Measurements from ENCODE around the gene CRYBA2.

CRYBA2 gene, protein sequence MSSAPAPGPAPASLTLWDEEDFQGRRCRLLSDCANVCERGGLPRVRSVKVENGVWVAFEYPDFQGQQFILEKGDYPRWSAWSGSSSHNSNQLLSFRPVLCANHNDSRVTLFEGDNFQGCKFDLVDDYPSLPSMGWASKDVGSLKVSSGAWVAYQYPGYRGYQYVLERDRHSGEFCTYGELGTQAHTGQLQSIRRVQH

DNA sequence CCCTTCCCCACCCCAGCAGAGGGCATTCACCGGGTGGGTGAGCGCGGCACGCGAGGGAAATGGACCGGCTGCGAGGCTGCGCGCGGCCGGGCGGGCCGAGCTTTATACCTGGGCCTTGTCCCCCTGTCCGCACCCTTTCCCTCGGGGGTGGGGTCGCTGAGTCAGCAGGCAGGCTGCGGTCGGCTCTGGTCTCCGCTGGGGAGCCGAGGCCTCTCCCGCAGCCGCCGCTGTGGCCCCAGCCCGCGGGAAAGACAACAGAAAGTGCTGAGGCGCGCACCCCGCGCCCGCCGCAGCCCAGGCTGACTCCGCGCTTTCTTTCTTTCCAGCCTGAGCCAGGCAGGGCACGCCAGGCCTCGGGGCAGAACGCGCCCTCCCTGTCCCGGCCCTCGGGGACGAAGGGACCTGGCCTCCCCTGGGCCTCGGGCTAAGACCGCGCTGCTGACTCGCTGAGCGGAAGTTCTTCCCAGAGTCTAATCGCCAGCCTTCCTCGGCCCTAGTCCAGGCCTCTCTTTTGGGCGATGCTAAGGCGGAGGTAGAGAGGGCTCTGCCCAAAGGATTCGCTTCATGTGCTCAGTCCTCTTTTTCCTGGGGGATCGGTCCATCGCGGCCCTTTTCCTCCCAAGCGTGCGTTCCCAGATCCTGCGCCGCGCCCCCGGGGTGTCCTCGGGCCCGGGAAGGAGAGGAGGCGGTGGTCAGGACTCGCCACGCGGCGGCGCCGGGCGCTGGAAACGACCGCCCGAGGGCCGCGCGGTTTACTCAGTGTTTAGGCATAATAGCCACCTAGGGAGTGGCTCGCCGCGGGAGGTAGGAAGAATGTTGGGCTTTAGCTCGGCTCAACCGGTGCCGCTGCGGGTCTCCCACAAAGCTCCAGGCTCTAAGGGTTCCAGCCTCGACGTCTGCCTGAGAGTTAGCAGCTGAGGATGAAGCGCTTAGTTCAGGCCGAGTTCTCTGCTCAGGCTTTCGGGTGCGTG, at the start of gene CRYBA2:
CRYBA2 (minus strand) TSS at position 78 of the 971 bp plus-strand sequence. CDS start 246 bp downstream, outside the sequence.
- DNase-seq (ENCODE audit: low read depth in 2 of 2) = no peak

DNA sequence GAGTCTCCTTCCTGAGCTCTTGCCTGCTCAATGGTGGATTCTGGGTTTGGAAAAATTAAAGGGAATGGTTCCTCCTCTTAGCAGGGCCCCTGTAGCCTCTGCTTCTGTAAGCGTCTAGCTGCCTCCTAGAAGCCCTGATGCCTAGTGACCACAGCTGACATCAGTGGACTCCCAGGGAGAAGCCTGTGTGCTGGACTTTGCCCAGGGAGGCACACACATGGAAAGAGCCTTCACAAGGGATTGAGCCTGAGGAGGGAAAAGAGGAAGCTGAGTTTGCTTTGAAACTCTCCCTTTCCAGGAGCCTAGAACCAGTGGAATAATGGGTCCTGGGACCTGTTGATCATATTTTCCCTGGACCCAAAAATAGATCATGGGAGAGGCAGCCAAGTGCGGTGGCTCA, 49.5 kb upstream of the CRYBA2 start:
- DNase-seq (ENCODE audit: low read depth in 2 of 2) = no peak

DNA sequence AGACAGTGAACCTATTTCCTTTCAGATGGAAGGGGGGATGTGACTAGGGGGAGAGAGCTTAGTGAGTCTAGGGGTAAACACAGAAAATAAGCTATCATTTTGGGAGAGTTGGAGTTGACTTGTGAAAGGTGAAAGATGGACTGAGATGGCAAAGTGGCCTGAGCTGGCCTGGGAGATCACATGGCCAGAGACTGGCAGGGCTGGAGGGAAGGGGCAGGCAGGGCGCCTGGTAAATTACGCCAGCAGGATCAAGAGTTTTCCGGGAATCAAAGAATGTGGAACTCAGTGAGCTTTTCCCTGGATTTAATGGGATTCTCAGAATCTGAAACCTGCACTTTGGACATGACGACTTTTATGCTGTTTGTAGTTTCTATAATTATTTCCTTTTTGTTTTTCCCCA, 48.9 kb upstream of the CRYBA2 start:
- no peak for DNase-seq (ENCODE audit: low read depth in 2 of 2)

DNA sequence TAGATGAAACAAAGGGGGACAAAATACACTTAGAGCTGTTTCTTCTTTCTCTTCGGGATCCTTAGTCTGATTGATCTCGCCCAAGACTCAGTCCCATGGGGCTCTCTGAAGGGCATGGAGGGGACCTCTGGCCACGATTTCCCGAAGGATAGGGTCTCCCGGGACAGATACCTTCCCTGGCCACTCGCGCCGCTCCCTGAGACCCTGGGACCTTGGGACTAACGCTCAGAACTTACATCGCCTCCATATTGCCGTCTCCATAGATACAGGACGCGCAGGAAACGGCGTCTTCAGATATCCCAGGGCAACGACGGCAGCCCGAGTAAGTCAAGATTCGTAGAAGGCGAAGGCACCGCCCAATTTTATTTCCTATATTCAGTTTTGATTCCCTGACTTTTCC, 48.0 kb upstream of the CRYBA2 start, which contains the start of gene CFAP65:
CFAP65 (minus strand) TSS at position 265 of the 400 bp plus-strand sequence. CDS start 2,468 bp downstream, outside the sequence.
- DNase-seq (ENCODE audit: low read depth in 2 of 2) = no peak

DNA sequence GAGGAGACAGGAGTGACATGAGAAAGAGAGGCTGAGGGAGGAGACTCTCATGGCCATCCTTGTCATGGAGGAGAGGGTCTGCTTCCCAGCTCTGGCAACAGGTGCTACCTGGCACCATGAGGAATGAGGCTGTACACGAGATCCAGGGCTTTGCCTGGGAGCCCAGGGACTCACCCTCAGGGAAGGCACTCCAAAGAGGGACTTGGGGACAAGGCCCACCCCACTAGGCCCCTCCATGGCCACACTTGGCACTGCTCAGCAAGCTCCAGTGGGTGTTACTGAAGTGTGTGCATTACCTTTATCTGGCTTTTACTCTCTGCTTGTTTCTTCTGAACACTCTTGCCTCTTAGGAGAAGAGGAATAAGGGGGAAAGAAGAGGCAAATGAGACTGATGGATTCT, 45.4 kb upstream of the CRYBA2 start:
- DNase-seq (ENCODE audit: low read depth in 2 of 2) = no peak

DNA sequence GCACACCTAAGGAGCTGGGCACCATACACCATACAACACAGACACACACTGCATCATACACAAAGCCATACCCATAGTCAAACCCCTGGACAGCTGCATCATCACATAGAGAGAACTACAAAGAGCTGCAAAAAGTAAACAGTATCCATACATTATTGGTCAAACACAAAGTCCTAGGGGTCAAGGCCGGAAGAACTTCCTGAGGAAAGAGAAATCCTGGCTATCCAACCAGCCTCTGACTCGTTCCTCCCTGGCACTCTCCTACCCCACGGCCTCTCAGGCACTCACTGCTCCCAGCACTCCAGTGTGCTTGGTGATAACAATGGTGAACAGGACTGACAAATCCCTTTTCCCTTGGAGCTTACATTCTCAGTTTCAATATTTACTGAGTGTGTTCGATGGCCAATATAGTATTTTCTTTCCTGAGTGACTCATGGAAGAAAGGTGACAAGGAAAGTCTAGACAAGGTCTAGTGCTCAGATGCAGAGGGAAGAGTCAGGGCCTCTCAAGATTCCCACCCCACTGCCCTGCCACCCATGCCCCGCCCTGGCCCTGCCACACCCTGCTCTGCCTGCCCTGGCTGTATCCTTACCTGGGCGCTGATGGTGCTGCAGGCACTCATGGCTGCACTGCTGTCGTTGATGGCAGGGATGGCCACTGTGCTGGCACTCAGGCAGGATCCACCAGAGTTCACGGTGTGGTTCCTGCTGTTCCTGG, 44.7 kb upstream of the CRYBA2 start:
- no peak for DNase-seq (ENCODE audit: low read depth in 2 of 2)

DNA sequence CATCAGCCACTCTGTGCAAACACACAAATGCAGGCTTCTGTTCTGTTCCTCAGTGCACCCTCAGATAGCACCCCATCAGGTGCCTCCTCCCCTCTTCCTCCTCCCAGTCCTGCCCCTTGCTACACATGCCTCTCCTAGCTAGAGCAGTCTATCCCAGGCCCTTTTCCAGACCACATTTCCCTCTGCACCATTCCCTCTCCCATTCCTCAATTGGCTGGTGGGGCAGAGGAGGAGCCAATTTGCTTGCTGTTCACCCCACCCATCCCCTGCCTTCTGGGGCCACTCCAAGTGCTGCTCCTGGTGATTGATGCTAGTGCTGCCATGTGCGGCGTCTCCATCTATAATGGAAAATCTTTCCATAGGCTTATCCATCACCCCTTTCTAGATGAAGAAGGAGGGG, 42.7 kb upstream of the CRYBA2 start:
- no peak for DNase-seq (ENCODE audit: low read depth in 2 of 2)

DNA sequence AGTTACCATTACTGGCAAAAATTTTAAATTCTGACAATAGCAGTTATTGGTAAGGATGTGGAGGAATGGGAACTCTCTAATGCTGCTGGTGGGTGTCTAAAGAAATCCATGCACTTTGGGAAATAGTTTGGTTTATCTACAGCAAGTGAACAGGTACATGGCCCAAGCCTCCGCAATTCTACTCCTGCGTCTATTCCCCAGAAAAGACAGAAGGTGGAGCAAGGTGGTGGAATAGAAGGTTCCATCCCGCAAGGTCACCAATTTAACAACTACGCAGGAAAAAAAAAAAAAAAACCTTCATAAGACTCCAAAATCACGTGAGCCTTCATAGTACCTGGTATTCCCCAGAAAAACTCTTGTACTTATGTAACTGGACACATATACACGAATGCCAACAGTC, 41.6 kb upstream of the CRYBA2 start:
- no peak for DNase-seq (ENCODE audit: low read depth in 2 of 2)

DNA sequence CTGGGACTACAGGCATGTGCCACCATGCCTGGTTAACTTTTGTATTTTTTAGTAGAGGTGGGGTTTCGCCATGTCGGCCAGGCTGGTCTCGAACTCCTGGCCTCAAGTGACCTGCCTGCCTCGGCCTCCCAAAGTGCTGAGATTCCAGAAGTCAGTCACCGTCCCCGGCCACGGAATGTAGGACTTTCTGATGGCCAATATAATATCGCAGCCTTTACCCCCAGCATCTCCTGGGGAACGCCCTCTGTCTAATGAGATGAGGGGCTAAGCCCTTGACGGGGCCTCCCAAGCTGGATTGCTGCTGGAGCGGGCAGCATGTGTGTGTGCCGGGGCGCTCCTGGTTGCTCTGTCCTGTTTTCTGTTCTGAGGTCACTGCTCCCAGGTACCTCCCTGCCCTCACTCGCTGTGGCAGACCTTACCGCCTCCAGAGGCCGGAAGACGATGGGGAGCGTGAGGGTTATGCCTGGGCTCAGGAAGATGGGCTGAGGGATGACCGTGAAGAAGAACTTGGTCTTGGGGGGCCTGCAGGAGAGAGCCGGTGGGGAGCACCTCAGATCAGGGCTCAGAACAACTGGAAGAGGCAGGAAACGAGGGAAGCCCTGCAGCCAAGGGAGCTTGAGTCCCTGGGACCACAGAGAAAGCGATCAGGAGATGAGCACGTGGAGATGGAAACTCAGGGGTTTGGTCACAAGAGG, 39.0 kb upstream of the CRYBA2 start:
- no peak for DNase-seq (ENCODE audit: low read depth in 2 of 2)

DNA sequence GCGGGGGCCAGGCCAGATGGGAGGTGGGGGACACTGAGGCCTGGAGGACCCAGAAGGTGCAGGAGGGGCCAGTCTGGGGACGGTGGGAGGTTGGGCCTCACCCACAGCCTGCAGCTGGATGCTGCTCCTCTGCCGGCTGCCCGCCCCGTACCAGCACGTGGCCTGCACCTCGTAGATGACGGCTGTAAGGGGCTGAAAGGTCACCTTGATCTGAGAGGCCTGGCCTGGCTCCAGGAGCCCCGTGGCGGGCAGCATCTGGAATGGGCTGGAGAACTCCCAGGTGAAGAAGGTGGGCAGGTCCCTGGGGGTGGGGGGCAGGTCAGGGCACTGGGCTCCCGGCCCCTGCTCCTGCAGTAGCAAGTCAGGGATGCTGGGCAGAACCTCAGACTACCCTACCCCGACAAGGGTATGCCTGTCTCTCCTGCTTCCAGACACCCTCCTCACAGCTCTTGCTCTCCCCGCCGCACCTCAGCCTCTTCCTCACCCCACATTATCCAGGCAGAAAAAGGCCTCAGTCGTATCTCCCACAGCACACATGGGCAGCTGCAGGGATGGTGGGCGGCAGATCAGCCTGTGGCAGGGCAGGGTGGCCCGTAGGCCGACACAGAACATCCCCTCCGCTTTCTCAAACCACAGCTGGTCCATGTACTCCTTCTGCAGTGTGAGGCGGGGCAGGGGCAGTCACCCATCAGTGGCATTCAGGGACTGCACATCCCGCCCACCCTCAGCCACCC, 38.0 kb upstream of the CRYBA2 start:
- DNase-seq (ENCODE audit: low read depth in 2 of 2) = no peak

DNA sequence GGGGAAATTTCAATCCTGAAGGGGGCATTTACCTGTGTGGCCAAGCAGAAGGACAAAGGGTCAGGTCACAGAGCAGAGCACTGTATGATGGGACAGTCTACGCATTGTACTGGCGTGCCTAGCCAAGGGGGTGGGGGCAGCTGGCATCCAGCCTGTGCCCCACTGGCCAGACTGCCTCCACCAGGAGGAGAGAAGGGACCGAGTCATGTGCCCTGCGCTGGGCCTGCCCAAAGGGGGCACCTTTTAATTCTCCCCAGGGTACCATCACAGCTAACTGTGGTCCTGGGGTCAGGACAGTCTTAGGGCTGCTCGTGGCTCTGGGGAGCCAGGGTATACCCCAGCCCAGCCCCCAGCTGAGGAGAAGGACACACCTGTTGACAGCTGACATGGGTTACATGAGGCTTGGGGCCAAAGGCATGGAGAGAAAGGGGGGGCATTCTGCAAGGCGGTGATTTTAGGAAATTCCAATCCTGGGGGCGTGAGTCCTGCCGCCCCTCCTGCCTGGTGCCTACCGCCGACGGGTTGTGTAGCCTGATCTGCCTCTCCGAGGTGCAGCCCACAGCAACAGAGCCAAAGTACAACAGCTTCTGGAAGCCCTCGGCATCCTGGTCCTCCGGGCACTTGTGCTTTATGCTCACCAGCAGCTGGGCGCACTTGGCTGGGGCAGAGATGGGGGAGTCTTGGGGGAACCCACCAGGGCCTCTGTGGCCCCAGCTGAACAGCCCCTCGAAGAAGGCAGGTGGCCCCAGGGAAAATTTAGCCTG, 37.1 kb upstream of the CRYBA2 start:
- no peak for DNase-seq (ENCODE audit: low read depth in 2 of 2)

DNA sequence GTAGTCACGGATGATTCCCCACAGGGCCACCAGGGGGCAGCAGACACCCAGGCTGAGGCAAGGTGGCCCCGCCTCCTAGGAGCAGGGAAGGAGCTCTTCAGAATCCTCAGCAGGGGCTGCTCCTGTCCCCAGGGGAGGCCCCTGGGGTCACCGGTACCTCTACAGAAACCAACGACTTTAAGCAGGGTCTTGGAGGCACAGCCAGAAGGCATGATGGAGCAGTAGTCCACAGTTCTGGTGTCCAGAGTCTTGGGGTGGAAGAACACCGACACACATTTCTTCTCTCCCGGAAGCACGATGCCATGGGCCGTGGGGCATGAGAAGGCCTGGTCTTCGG, 36.6 kb upstream of the CRYBA2 start:
- DNase-seq (ENCODE audit: low read depth in 2 of 2) = peak; percentile 46 to 65

DNA sequence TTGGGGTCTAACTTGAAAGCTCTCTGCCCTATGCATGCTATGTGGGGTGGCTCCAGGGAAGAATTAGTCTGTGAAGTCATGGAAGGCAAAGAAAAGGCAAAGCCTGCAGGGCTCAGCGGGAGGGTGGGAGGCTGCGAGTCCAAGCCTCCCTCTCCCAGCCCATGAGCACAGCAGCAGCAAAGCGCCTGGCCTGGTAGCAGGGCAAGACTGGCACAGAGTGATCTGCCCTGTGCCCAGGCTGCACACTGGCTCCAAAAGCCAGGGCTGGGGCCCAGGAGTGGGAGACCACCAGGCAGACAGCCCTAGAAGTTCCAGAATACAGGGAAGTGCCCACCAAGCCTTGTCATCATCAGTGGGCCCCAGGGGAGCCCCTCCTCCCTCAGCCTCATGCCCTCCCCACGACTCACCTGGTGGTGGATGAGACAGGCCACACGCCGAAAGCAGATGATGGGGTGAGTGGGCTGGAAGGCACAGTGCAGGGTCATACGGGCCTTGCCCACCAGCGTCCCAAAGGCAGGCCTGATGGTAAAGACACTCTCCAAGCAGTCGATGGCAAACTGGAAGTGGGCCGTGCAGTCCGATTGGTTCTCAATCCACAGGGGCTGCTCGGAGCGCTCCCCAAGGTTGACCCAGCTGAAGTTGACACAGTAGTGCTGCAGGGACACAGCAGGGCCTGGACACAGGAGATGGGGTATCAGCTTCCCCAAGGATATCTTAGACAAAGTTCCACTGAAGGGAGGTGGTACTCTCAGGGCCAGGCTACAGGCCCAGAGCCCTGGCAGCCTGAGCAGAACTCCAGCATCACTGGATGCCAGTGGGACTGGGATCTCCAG, 36.0 kb upstream of the CRYBA2 start:
- DNase-seq (ENCODE audit: low read depth in 2 of 2) = no peak

DNA sequence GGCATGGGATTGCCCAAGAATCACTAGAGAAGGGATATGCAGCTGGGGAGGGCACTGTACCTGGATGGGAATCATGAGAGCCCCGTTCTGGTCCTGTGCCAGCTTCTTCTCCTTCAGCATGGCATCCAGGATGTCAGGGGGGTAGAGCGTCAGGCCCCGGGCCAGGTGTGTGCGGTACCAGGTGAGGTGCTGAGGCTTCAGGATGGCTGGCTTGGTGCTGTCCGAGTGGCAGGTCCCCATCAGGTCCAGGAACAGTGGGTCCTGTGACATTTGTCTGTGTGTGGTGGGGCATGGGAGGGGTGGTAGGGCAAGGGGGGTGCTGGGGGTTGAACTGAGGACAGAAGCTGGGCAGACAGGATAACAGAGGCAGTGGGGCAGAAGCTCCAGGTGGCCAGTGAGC, 34.9 kb upstream of the CRYBA2 start:
- no peak for DNase-seq (ENCODE audit: low read depth in 2 of 2)

DNA sequence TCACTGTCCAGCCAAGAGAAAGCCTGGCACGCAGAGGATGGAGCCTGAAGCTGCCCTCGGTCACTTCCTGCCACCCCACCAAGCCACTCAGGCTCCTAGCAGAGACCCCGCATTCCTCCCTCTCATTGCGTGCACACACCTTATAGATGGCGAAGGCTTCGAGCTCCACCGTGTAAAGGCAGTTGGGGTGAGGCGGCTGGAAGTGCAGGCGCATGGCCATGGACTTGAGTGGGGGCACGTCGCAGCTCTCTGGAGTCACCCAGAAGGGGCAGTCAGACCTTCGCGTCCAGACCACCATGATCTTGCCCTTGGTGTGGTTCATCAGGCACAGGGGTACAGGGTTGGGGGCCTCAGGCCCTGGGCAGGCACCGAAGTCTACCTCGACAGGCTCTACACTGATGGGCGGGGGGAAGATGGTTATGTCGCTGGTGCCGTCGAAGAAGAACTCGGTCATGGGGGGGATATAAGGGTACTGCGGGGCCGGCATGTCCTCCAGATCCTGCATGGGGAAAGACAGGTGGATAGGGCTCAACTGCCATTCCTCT, 34.4 kb upstream of the CRYBA2 start:
- DNase-seq (ENCODE audit: low read depth in 2 of 2) = no peak

DNA sequence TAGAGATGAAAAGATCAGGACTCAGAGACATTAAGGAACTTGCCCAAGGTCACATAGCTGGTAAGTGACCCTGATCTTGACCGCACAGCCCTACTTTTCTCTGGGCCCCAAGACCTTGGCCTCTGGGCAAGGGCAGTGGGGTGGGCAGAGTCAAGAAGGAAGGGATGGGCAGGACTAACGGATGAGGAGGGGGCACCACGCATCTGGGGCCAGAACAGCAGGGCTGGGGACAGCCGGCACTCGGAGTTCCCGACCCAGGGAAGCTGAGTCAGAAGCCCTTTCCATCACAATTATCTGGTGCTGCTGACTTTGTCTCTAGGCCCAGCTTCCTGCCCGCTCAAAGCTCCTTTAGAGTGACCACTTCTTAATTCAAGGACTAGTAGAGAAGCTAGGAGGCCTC, 33.7 kb upstream of the CRYBA2 start:
- no peak for DNase-seq (ENCODE audit: low read depth in 2 of 2)

DNA sequence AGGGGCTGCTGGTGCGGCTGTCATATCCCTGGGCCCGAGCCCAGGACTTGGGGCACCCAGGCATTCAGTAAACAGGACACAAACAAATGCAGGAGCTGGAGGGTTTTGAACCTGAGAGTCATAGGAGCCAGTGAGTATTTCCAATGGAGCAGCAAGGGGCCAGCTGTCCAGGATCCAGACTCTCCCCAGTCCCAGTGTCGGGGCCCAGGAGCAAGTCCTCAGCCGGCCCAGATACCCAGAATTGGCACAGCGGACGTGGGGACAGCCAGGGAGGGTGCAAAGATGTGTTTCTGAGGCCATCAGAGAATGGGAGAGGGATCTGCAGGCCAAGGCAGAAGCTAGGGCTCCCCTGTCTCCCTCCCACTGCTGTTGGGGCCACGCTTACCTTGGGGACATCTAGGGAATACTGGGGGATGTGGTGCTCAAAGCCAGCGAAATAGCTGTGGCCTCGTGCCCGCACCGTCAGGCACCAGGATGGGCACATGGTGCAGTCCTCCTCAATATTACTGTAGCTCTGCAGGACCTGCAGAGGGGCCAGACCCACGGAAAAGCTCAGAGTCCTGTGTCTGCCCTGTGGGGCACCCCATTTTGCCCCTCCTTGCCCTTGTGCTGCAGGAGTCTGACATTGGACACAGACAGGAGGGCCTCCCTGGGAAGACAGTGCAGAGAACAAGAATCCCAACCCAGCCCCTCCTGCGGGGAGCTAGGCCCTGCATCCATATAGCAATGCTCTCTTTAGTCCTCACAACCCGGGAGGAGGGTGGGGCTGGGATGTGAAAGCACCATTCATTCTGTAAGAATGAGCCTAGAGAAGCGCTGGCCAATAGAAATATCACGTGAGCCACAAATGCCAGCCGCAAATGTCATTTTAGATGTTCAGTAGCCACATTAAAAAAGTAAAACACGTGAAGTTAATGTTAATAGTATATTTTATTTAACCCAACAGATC, 32.7 kb upstream of the CRYBA2 start:
- no peak for DNase-seq (ENCODE audit: low read depth in 2 of 2)

DNA sequence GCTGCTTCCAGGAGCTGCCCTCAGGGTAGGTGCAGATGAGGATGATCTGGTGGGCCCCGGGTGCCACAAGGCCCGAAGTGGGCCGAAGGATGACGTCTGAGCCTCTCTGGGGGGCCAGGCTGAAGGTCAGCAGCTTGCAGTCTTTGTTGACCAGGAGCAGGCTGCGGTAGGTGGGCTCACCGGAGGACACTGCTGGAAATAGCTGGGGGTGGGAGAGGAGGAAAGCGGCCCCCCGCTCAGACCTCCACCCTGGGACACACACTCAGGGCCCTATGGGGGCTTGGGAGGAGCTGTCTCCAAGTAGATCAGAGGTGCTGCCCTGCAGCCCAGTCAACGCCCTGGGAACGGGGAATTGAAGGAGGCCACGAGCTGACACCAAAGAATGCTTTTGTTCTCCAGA, 30.8 kb upstream of the CRYBA2 start:
- no peak for DNase-seq (ENCODE audit: low read depth in 2 of 2)

Data from stimulated activated CD8-positive, alpha-beta memory T cell treated with anti-CD3 and anti-CD28 coated beads, Interleukin-7, amount 100 ng/mL, for 1 hour (primary cell).